Activated CD8-positive, alpha-beta memory T cell treated with anti-CD3 and anti-CD28 coated beads for 4 hours (primary cell): Measurements from ENCODE around the gene SLU7.
"Not testable (repeated sequence)": the region's sequence is repeated elsewhere in the genome, so short reads cannot be mapped to it uniquely, and the experiment has no call there.

Experiments used
- DNase-seq, 2 donors: peaks; one replicate each; pipeline ENCODE4 v3.0.0-alpha.2; 2020; ENCODE audit warnings: low read depth in 2 of 2

Gene SLU7

GRCh38 chr5:160450164-160450932 is 31.5 kb upstream of the SLU7 start:
- DNase-seq: no peak

DNA sequence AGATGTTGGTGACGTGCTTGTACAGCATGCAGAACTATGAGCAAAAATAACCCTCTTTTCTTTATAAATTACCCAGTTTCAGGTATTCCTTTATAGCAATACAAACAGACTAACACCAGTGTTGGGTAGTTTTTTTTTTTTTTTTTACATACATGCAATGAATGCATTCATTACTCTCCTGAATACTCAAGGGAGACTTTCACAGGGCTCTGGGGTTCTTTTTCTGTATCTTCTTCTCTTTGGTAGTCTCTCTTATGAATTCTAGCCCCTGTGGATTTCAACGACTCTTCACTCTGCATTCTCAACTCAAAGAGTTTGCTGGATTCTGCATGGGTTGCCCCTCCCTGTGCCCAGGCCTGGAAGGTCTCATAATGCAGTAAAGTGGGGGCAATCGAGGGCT is 30.6 kb upstream of the SLU7 start:
- DNase-seq: no peak

GRCh38 chr5:160448886-160449285 is 30.0 kb upstream of the SLU7 start:
- DNase-seq: no peak

DNA sequence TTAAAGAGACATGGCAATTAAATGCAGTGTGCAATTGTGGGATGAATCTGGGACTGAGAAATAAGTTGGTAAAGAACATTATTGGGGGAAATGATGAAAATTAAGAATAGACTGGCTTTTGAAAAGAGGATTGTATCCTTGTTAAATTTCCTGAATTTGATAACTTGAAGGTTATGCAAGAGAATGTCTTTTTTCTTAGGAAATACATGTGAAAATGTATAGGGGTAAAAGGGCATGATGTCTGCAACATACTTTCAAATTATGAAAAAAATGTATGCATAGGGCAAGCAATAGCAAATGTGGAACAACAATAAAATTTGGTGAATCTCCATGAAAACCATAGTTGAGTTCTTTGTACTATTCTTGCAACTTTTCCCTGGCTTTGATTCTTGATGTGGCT is 26.9 kb upstream of the SLU7 start:
- DNase-seq: no peak

DNA sequence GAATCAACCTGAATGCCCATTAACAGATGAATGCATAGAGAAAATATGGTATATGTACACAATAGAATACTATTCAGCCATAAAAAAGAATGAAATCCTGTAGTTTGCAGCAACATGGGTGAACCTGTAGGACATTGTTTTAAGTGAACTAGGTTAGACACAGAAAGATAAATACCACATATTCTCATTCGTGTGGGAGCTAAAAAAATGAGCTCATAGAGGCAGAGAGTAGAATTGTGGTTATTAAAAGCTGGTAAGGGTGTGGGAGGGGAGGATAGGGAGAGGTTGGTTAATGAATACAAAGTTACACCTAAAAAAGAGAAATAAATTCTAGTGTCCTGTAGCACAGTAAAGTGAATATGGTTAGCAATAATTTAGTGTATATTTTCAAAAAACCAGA is 26.3 kb upstream of the SLU7 start:
- no peak for DNase-seq

- no peak for DNase-seq
Observed at GRCh38 chr5:160444407-160444806, 25.5 kb upstream of the SLU7 start.

DNA sequence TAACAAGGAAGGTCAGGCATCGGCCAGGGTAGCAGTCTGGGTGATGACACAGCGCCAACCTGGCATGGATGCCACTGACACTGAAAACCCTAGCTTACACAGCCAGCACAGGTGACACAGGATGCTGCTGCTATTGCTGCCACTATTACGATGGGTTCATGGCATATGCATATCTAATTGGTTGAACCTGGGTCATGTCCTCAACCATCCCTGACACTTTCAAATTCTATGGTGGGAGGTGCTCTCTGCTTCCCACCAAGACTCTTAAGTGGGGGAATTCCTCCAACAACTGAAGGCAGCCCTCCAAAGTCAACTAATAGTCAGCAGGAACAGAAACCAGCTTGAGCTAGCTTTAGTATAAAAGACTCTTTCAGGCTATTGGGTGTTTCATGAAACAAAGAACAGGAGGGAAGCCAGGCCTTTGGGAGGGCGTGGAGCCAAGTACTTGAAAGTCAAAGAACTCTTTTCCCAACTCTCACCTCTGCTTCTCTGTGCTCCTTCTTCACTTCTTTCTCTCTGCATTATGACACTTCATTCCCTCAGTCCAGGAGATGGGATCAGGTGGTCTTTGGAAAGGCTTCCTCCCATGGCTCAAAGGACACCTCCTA is 24.0 kb upstream of the SLU7 start:
- no peak for DNase-seq

DNA sequence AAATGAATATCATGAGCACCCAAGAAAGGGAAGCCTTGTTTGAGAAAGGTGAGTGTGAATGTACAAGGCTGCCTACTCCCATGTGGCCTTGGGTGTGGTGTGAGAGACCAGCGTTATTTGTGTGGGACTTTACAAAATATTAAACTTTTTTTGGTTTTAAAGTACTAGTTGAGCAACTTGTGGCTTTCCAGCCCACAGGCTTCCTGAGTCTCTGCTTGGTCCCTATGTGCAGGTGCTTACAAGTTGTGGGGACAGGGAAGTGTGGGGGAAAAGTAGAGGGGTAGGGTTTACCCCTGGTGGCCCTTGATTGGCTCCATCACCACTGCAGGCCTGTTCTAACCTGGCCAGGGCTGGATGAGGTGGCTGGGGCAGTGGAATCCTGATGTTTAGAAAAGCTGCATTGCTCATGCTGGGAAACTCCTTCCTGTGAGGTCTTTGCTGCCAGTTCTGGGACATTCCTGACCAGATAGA is 22.5 kb upstream of the SLU7 start:
- DNase-seq: no peak

DNA sequence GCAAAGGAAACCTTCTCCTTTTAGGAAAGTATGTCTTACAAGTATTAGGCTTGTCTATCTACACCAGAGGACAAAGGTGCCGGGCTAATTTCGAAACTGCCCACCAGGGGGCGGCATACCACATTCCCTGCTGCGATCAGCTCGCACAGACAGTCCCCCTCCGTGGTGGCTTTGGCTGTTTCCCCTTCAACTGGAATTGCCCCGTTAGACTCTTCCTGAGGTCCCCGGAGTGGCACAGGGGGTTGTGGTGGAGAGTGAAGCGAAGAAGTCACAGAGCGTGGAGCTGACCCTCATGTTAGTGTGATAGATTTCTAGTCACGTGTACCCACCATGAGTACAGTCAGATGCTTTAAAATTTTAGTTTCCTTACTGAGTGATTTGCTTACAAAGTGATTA is 20.3 kb upstream of the SLU7 start:
- peak; percentile 79 to 85 for DNase-seq

GRCh38 chr5:160438316-160439204 is 19.7 kb upstream of the SLU7 start:
- peak in 1 of 2 donors; percentile 13 for DNase-seq

DNA sequence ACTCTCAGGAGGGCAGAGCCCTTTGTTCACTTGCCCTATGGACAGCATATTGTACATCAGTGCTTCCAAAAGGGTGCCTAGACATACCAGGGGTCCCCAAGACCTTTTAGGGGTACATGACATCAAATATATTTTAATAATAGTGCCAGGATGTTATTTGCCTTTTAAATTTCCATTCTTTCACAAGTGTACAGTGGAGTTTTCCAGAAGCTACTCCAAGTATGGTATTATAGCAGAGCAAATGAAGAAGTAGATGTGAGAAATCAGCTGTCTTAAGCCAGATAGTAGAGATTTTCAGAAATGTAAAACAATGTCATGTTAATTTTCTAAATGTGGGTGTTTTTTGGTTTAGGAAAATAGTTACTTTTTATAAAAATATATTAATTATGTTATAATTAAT is 18.4 kb upstream of the SLU7 start:
- DNase-seq: no peak

DNA sequence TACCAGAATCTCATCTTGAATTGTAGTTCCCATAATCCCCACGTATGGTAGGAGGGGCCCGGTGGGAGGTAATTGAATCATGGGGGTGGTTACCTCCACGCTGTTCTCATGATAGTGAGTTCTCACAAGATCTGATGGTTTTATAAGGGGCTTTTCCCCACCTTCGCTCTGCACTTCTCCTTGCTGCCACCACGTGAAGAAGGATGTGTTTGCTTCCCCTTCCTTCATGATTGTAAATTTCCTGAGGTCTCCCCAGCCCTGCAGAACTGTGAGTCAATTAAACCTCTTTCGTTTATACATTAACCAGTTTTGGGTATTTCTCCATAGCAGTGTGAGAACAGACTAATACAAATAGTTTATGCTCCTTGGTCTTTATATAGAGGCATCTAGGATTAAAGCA is 17.8 kb upstream of the SLU7 start:
- DNase-seq: not testable (repeated sequence)

GRCh38 chr5:160436017-160436416 is 17.1 kb upstream of the SLU7 start:
- no peak for DNase-seq

DNA sequence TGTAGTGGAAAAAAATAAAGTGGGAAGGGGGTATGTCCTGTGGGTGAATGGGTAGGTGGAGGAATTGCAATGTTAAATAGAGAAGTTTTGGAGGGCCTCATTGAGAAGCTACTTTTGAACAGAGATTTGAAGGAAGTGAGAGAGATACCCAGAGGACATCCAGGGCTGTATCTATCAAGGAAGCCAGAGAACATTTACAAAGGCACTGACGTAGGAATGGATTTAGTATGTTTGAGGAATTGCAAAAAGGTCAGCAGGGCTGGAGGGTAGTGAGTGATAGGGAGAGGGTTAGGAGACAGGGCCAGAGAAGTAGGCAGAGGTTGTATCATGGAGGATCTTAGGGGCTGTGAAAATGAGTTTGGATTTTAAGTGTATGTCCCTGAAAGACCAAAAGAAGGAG is 16.7 kb upstream of the SLU7 start:
- no peak for DNase-seq

GRCh38 chr5:160434022-160434531 is 15.2 kb upstream of the SLU7 start:
- DNase-seq: no peak

DNA sequence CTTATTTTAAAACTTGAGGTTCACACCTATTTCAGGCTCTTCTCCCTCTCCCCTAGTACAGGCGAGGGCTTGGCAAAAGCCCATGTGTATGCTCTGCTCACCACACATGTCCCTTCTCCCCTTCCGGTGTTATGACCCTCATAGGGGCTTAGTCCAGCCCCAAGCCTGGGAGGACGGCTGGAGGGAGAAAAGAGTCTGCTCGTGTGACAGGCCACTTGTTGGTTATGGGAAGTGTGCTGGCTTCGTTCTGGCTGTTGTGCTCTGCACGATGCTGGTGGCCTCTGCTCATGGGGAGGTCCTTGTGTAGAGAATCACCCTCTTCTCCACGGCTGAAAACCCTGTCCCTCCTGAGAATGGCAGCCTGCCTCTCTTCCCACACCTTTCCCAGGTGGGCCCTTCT is 13.9 kb upstream of the SLU7 start:
- no peak for DNase-seq

- DNase-seq: no peak
Observed at GRCh38 chr5:160432196-160432595, 13.3 kb upstream of the SLU7 start.

GRCh38 chr5:160427607-160428006 is 8.7 kb upstream of the SLU7 start:
- no peak for DNase-seq

DNA sequence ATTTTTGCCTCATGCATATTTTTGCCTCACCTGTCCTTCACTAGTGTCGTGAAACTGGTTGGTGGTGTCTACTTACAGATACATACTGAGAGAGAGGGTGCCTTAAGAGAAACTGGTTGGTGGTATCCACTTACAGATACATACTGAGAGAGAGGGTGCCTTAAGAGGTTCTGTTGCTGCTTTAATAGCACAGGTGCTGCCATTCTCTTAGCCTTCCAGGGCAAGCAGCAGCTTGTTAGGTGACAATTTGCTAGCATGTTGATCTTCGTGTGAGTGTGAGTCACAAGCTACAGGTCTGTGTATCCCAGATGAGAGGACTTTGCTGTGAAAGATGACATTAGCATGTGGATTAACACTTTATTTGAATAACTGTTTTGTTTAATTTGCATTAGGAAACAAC is 4.2 kb upstream of the SLU7 start:
- no peak for DNase-seq

- DNase-seq: peak; percentile 78
Observed at GRCh38 chr5:160421625-160422258, 2.9 kb upstream of the SLU7 start, which contains the start of gene PTTG1. Gene PTTG1, plus strand, starts transcription at chr5:160421855. Its CDS starts 458 bp downstream, at chr5:160422313.

GRCh38 chr5:160420331-160420610 is 1.4 kb upstream of the SLU7 start:
- DNase-seq: no peak
